K562 (cell line): Measurements from ENCODE around the gene NUP43. TPM values are rescaled to one million over a fixed set of nuclear protein-coding genes. Genes with fewer than 3 reads are reported as not detected.

Experiments used
- ATAC-seq: fragments of 200-7000 bp; cut with Tn5 transposase; 3 replicates; pipeline ENCODE4 v1.9.1; 2020; ENCODE audit warnings: moderate library complexity
- BruUV-seq: library from RNA; stranded (reverse); fragments of 400-500 nt; replicated peaks from 2 replicates; lab custom pipeline; 2021; lab: Mats Ljungman, UMichigan
- CTCF ChIA-PET: fragments of 300-600 bp; formaldehyde crosslinking; extraction: SDS; loops from one replicate; lab custom pipeline; 2021; ENCODE audit warnings: low intra/inter-chr PET ratio; lab: Yijun Ruan, JAX
- POLR2A ChIA-PET: fragments of 300-600, 350-650 bp; sonication (Branson Sonifier 250); formaldehyde crosslinking; extraction: SDS; loops from one replicate; lab custom pipeline; 2021; ENCODE audit warnings: antibody characterized with exemption, inconsistent platforms; lab: Yijun Ruan, JAX
- DNase-seq, 4 experiments: peaks; one replicate each; pipeline versions ENCODE4 v3.0.0 to v3.0.0-alpha.2; 2011 to 2018; ENCODE audit warnings: low spot score in 3 of 4, mixed read lengths in 3 of 4; ENCODE audit errors: extremely low read depth in 1 of 4
- FAIRE-seq: peaks from 2 replicates; lab custom pipeline; 2011; peaks lifted over from hg19 to GRCh38; lab: Jason Lieb, UNC
- H2AFZ ChIP-seq: 2 replicates; pipeline ENCODE4 v1.6.0; 2011; ENCODE audit warnings: low read depth, low read length, control low read depth, inconsistent platforms
- H3K27ac ChIP-seq: fragments of 200-600 bp; 3 replicates; pipeline ENCODE4 v1.8.0; 2011; ENCODE audit warnings: low read depth, mild to moderate bottlenecking, control low read depth, inconsistent platforms, low read length, moderate library complexity, mixed read lengths; ENCODE audit errors: extremely low read depth
- H3K27me3 ChIP-seq, 2 experiments: fragments of 300-600 bp in 1 of 2; 2 replicates in 1 of 2; 3 replicates in 1 of 2; pipeline versions ENCODE4 v1.6.0 to v1.8.0; 2011; ENCODE audit warnings: inconsistent platforms in 2 of 2, low read length in 2 of 2, mild to moderate bottlenecking in 1 of 2, mixed read lengths in 1 of 2, moderate library complexity in 1 of 2; ENCODE audit not compliant: control insufficient read depth in 2 of 2, insufficient read depth in 2 of 2
- H3K36me3 ChIP-seq: fragments of 300-600 bp; 3 replicates; pipeline ENCODE4 v1.8.0; 2011; ENCODE audit warnings: mild to moderate bottlenecking, low read length, inconsistent platforms; ENCODE audit not compliant: control insufficient read depth, insufficient read depth
- H3K4me1 ChIP-seq, 2 experiments: fragments of 200-600 bp in 1 of 2; replicated peaks in 1 of 2; 2 replicates in 1 of 2; 3 replicates in 1 of 2; pipeline versions ENCODE4 v1.5.1 to v1.8.0; 2011; ENCODE audit warnings: inconsistent platforms in 2 of 2, low read length in 2 of 2, mild to moderate bottlenecking in 1 of 2, mixed read lengths in 1 of 2, moderate library complexity in 1 of 2; ENCODE audit not compliant: control insufficient read depth in 2 of 2, insufficient read depth in 2 of 2
- H3K4me2 ChIP-seq: 2 replicates; pipeline ENCODE4 v1.6.1; 2011; ENCODE audit warnings: low read length, control low read depth, inconsistent platforms, mixed read lengths; ENCODE audit not compliant: insufficient read depth
- H3K4me3 ChIP-seq: fragments of 200-600 bp; sonication (generic), shearing (Covaris generic); 2 replicates; pipeline ENCODE4 v1.5.1; 2016; ENCODE audit warnings: control low read depth, inconsistent platforms
- H3K79me2 ChIP-seq: fragments of 200-600 bp; 3 replicates; pipeline ENCODE4 v1.8.0; 2011; ENCODE audit warnings: low read length, inconsistent platforms; ENCODE audit not compliant: control insufficient read depth, insufficient read depth
- H3K9ac ChIP-seq, 2 experiments: 2 replicates each; pipeline versions ENCODE4 v1.6.0 to v1.6.1; 2011; ENCODE audit warnings: low read depth in 2 of 2, low read length in 2 of 2, control low read depth in 1 of 2, inconsistent platforms in 1 of 2, mild to moderate bottlenecking in 1 of 2, mixed read lengths in 1 of 2; ENCODE audit not compliant: insufficient read depth in 1 of 2
- H3K9me1 ChIP-seq: one replicate; pipeline ENCODE4 v1.6.0; 2011; ENCODE audit warnings: inconsistent platforms, mild to moderate bottlenecking, low read length, moderate library complexity; ENCODE audit not compliant: control insufficient read depth, insufficient read depth
- H3K9me3 ChIP-seq: replicated peaks from 2 replicates; pipeline ENCODE4 v1.5.1; 2011; ENCODE audit warnings: low read depth, low read length, inconsistent platforms; ENCODE audit not compliant: control insufficient read depth, insufficient read depth
- H4K20me1 ChIP-seq: replicated peaks from 2 replicates; pipeline ENCODE4 v1.6.1; 2011; ENCODE audit warnings: low read length, inconsistent platforms, mixed read lengths; ENCODE audit not compliant: control insufficient read depth, insufficient read depth
- BMI1 ChIP-seq: fragments of 150-350 bp; IDR thresholded peaks from 2 replicates; pipeline ENCODE4 v1.6.1; 2014; ENCODE audit warnings: low read length
- CBX5 ChIP-seq: IDR thresholded peaks from 2 replicates; pipeline ENCODE4 v1.6.1; 2014; ENCODE audit warnings: low read depth, borderline replicate concordance
- CHCHD3 ChIP-seq: fragments of 250-450 bp; sonication (Bioruptor Pico); IDR thresholded peaks from 2 replicates; pipeline ENCODE4 v2.1.2; 2022; ENCODE audit warnings: mild to moderate bottlenecking
- FIP1L1 ChIP-seq: fragments of 200-400 bp; formaldehyde crosslinking; IDR thresholded peaks from 2 replicates; pipeline ENCODE4 v1.6.1; 2018; ENCODE audit warnings: mild to moderate bottlenecking, low read depth, low read length; ENCODE audit not compliant: poor library complexity, severe bottlenecking
- POLR2AphosphoS5 ChIP-seq: IDR thresholded peaks from 2 replicates; pipeline ENCODE4 v1.6.1; 2011; ENCODE audit warnings: mild to moderate bottlenecking, low read depth, low read length, moderate library complexity; ENCODE audit not compliant: control insufficient read depth, insufficient read depth
- POLR2B ChIP-seq: fragments of 450-650 bp; IDR thresholded peaks from 2 replicates; pipeline ENCODE4 v1.6.1; 2018; ENCODE audit warnings: low read depth; ENCODE audit not compliant: partially characterized antibody
- SMARCA4 ChIP-seq: fragments of 450-650 bp; IDR thresholded peaks from 2 replicates; pipeline ENCODE4 v1.6.1; 2016
- ZNF507 ChIP-seq: conservative IDR thresholded peaks from 2 replicates; pipeline ENCODE4 v1.6.1; 2017; ENCODE audit warnings: missing genetic modification characterization, missing compliant biosample characterization
- WGBS: fragments of 100-300 bp; shearing (Covaris generic); methylation state at CpG from one replicate; pipeline ENCODE4 v1.1.6; 2016; ENCODE audit warnings: low coverage, mixed read lengths; ENCODE audit not compliant: insufficient coverage; ENCODE audit errors: missing lambda C conversion rate; 5-methylcytosine and 5-hydroxymethylcytosine counted together
- in situ Hi-C: fragments of 300-500 bp; cut with MboI; formaldehyde crosslinking; loops from 4 replicates; pipeline ENCODE4 v1.15.0; 2018; ENCODE audit warnings: inconsistent platforms, mixed read lengths
- intact Hi-C: fragments of 100-400 bp; cut with micrococcal nuclease; formaldehyde crosslinking; loops from 2 replicates; pipeline ENCODE4 v1.14.2; 2022
- polyA plus RNA-seq, 8 experiments: library from polyadenylated mRNA; depleted of rRNA in 4 of 8; stranded (reverse) in 5 of 8; unstranded in 3 of 8; fragments of >200 nt; fragmentation: Nextera tagmentation in 2 of 8; fragmentation: Illumina TruSeq in 1 of 8; extraction: Ambion mirVana in 2 of 8; extraction: Trizol in 1 of 8; gene quantifications; 2 replicates each; pipeline versions ENCODE4 v1.2.1 to v1.2.3, GENCODE V29; 2011 to 2014; ENCODE audit warnings: inconsistent platforms in 1 of 8, missing spikeins in 1 of 8
- total RNA-seq, 7 experiments: library from RNA; depleted of rRNA in 6 of 7; stranded (reverse); fragments of >200 nt in 6 of 7; fragmentation: Illumina TruSeq in 2 of 7; extraction: Trizol in 2 of 7; gene quantifications; 2 replicates each; pipeline versions ENCODE4 v1.2.1 to v1.2.3, GENCODE V29; 2011 to 2021; ENCODE audit warnings: low replicate concordance in 1 of 7
- TF ChIP-seq, protein P1 (sequence below): fragments of 450-650 bp; conservative IDR thresholded peaks from 2 replicates; pipeline ENCODE4 v1.6.1; 2016; ENCODE audit warnings: missing genetic modification characterization, low read depth, mild to moderate bottlenecking, control low read depth, missing compliant biosample characterization
- TF ChIP-seq, protein P2 (sequence below): fragments of 250-450 bp; sonication (Bioruptor Pico); IDR thresholded peaks from 2 replicates; pipeline ENCODE4 v1.8.0; 2021; ENCODE audit warnings: borderline replicate concordance, mild to moderate bottlenecking, moderate library complexity; ENCODE audit not compliant: poor library complexity, severe bottlenecking
- TF ChIP-seq, protein P3 (sequence below): sonication (generic); formaldehyde crosslinking; IDR thresholded peaks from 2 replicates; pipeline ENCODE4 v1.8.0; 2022; ENCODE audit warnings: missing genetic modification reagents, mild to moderate bottlenecking, moderate library complexity, borderline replicate concordance
- TF ChIP-seq, protein P4 (sequence below): sonication (generic); formaldehyde crosslinking; IDR thresholded peaks from 2 replicates; pipeline ENCODE4 v1.8.0; 2022; ENCODE audit warnings: mild to moderate bottlenecking, missing genetic modification reagents
- TF ChIP-seq, protein P5 (sequence below): fragments of 250-450 bp; sonication (Bioruptor Pico); IDR thresholded peaks from 2 replicates; pipeline ENCODE4 v1.5.0; 2020; ENCODE audit warnings: mild to moderate bottlenecking, borderline replicate concordance
- TF ChIP-seq, protein P6 (sequence below): fragments of 450-650 bp; formaldehyde crosslinking; IDR thresholded peaks from 2 replicates; pipeline ENCODE4 v1.4.0; 2020; ENCODE audit warnings: mild to moderate bottlenecking, moderate library complexity

Gene NUP43
- total and polyA plus RNA-seq, 9 of the 15 experiments (the other 6 are each of a cell fraction or from before 2014, with no cell fraction given), result 28.9 to 136 (median 67.4) TPM

DNA sequence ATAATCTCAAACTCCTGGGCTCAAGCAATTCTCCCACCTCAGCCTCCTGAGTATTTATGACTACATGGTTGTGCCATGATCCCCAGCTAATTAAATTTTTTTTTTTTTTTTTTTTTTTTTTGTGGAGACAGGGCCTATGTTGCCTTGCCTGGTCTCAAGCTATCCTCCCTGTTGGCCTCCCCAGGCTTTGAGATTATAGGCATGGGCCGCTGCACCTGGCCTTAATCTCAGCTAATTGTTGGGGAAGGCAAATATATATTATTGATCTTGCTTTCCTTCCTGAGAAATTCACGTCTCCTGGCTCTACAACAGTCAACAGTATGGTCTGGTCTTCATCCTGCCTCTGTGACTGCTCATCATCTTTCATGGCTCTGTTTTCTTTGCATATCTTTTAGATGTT lies 23.3 kb upstream of the NUP43 start:
- Histone ChIP-seq H3K79me2 (peaks cover 52% of the 10 kb centered on the region), H3K4me3 (no peak overlapping the region), H3K9ac (no peak overlapping the region), H3K27me3 (no peaks in the 10 kb centered on the region), H3K4me1 (peaks cover 4 to 7% of the 10 kb centered on the region in 2 experiments; a peak in 4 of 5 replicates), H3K27ac (no peak overlapping the region), H4K20me1 (no peaks in the 10 kb centered on the region), H3K4me2 (no peak overlapping the region), H3K9me3 (peaks cover 6% of the 10 kb centered on the region), H2AFZ (no peak overlapping the region), H3K36me3 (peaks cover 68% of the 10 kb centered on the region), H3K9me1 (no peaks in the 10 kb centered on the region)
- ChIA-PET CTCF (no interaction called here), POLR2A (interaction anchor here (0.5 to 0.8 kb wide), 4 partner anchors 12 to 205 kb away, joined by 3 to 5 read pairs (median 3); partner anchors contain the start of gene PCMT1)
- in situ Hi-C loops (no loop called here), intact Hi-C loops (no loop called here)
- WGBS, result 91% methylated on average over 2 of the region's 2 CpGs
- DNase-seq (no peak), FAIRE-seq (no peak), ATAC-seq (no peak)
- no TSS peak for BruUV-seq
- TF ChIP-seq, protein P1, sequence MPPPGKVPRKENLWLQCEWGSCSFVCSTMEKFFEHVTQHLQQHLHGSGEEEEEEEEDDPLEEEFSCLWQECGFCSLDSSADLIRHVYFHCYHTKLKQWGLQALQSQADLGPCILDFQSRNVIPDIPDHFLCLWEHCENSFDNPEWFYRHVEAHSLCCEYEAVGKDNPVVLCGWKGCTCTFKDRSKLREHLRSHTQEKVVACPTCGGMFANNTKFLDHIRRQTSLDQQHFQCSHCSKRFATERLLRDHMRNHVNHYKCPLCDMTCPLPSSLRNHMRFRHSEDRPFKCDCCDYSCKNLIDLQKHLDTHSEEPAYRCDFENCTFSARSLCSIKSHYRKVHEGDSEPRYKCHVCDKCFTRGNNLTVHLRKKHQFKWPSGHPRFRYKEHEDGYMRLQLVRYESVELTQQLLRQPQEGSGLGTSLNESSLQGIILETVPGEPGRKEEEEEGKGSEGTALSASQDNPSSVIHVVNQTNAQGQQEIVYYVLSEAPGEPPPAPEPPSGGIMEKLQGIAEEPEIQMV, result no peak
- TF ChIP-seq ZNF507 (no peak), SMARCA4 (no peak), FIP1L1 (no peak), BMI1 (no peak), CBX5 (no peak), POLR2AphosphoS5 (no peak), POLR2B (no peak), CHCHD3 (CRISPR knock-in tag) (no peak)
- TF ChIP-seq, protein P2, sequence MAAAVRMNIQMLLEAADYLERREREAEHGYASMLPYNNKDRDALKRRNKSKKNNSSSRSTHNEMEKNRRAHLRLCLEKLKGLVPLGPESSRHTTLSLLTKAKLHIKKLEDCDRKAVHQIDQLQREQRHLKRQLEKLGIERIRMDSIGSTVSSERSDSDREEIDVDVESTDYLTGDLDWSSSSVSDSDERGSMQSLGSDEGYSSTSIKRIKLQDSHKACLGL (CRISPR knock-in tag), result no peak
- TF ChIP-seq, protein P3, sequence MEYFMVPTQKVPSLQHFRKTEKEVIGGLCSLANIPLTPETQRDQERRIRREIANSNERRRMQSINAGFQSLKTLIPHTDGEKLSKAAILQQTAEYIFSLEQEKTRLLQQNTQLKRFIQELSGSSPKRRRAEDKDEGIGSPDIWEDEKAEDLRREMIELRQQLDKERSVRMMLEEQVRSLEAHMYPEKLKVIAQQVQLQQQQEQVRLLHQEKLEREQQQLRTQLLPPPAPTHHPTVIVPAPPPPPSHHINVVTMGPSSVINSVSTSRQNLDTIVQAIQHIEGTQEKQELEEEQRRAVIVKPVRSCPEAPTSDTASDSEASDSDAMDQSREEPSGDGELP, result no peak
- TF ChIP-seq, protein P4, sequence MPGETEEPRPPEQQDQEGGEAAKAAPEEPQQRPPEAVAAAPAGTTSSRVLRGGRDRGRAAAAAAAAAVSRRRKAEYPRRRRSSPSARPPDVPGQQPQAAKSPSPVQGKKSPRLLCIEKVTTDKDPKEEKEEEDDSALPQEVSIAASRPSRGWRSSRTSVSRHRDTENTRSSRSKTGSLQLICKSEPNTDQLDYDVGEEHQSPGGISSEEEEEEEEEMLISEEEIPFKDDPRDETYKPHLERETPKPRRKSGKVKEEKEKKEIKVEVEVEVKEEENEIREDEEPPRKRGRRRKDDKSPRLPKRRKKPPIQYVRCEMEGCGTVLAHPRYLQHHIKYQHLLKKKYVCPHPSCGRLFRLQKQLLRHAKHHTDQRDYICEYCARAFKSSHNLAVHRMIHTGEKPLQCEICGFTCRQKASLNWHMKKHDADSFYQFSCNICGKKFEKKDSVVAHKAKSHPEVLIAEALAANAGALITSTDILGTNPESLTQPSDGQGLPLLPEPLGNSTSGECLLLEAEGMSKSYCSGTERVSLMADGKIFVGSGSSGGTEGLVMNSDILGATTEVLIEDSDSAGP (CRISPR knock-in tag), result no peak
- TF ChIP-seq, protein P5, sequence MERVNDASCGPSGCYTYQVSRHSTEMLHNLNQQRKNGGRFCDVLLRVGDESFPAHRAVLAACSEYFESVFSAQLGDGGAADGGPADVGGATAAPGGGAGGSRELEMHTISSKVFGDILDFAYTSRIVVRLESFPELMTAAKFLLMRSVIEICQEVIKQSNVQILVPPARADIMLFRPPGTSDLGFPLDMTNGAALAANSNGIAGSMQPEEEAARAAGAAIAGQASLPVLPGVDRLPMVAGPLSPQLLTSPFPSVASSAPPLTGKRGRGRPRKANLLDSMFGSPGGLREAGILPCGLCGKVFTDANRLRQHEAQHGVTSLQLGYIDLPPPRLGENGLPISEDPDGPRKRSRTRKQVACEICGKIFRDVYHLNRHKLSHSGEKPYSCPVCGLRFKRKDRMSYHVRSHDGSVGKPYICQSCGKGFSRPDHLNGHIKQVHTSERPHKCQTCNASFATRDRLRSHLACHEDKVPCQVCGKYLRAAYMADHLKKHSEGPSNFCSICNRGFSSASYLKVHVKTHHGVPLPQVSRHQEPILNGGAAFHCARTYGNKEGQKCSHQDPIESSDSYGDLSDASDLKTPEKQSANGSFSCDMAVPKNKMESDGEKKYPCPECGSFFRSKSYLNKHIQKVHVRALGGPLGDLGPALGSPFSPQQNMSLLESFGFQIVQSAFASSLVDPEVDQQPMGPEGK (CRISPR knock-in tag), result no peak
- TF ChIP-seq, protein P6, sequence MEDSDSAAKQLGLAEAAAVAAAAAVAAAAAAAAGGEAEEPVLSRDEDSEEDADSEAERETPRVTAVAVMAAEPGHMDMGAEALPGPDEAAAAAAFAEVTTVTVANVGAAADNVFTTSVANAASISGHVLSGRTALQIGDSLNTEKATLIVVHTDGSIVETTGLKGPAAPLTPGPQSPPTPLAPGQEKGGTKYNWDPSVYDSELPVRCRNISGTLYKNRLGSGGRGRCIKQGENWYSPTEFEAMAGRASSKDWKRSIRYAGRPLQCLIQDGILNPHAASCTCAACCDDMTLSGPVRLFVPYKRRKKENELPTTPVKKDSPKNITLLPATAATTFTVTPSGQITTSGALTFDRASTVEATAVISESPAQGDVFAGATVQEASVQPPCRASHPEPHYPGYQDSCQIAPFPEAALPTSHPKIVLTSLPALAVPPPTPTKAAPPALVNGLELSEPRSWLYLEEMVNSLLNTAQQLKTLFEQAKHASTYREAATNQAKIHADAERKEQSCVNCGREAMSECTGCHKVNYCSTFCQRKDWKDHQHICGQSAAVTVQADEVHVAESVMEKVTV (CRISPR knock-in tag), result no peak
